GM21825 (cell line): ENCODE data around the gene SF3B6.

Source experiments
- ATAC-seq: cut with Tn5 transposase; IDR thresholded peaks from one replicate; pipeline ENCODE4 v1.9.1; 2021; ENCODE audit warnings: mild to moderate bottlenecking, moderate library complexity; ENCODE audit not compliant: unreplicated experiment

The SF3B6 gene

DNA sequence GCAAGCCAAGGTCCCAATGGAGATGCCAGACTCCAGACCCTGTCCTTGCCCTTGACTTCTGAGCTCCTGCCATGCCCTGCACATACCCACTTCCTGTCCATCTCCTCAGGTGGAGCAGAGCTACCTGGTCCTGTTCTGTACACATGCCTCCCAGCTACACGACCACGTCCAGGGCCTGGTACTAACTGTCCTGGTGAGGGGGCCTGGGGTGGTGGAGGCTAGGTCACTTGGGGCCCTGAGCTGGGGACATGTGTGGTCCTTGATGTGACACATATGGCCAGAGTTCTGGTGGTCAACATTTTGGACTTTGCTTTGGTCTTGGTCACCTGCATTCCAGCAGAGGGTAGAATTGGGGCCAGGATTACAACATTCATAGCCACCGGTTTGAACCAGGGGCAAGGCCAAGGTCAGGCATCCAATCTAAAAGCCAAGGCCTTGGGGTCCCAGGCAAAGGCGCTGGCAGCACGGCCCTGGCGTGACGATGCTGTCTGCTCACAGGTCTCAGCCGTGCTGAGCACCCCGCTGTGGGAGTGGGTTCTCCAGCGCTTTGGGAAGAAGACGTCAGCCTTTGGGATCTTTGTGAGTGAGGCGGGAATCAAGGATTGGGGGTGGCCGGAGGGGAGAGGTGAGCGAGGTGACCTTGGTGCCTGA lies 53.7 kb downstream of the SF3B6 start:
- ATAC-seq, result no peak

GRCh38 chr2:24021122-24021998 lies 54.8 kb downstream of the SF3B6 start:
- no peak for ATAC-seq

- no peak for ATAC-seq
Observed at GRCh38 chr2:24020244-24020643, 55.9 kb downstream of the SF3B6 start.

DNA sequence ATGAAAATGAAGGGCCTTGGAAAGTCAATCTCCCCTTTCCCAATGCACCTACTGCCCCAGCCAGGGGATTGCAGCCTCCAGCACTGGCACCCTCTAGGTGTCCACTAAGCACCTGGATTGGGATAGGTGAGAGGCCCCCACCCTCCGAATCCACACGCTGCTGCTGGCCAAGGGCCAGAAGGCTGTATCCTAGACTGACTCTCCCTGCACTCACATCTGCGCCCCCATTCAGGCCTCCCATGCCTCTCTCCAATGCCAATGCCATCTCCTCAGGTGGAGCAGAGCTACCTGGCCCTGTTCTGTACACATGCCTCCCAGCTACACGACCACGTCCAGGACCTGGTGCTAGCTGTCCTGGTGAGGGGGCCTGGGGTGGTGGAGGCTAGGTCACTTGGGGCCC lies 56.4 kb downstream of the SF3B6 start:
- ATAC-seq, result no peak

- no peak for ATAC-seq
Observed at GRCh38 chr2:24018241-24018640, 57.9 kb downstream of the SF3B6 start.

DNA sequence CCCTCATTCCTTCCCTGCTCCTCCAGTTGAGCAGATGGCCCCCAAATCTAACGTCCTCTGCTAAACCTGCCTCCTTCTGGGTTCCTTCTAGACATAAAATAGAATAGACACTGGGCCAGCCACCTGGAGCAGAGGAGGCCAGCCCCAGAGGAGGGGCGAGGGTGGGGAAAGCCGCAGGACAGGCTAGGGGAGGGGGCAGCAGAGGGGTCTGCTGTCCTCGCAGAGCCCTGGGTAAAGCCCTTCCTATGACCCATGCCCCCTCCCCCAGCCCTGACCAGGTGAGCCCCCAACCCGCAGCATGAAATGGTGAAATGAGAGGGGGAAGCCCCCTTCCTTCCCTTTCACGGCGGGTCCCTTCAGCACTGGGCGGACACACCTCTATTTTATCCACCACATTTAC lies 58.4 kb downstream of the SF3B6 start:
- no peak for ATAC-seq
